Measurements from ENCODE around the gene AKT1. TPM values are rescaled to one million over a fixed set of nuclear protein-coding genes. Genes with fewer than 3 reads are reported as not detected.

Gene AKT1
- total and polyA plus RNA-seq, 2 of the 13 experiments (the other 11 are each of a cell fraction or from before 2014, with no cell fraction given) = 96.2 to 116 TPM

GRCh38 chr14:104801520-104802393 is 6.2 kb upstream of the AKT1 start (continued):
- TF ChIP-seq MEIS2 (CRISPR knock-in tag; IDR thresholded peaks at IDR 0.05) = no peak
- peak; percentile 14; the same call in 1 of the 2 replicates for TF ChIP-seq NFE2L1 (CRISPR knock-in tag; IDR thresholded peaks at IDR 0.05; ENCODE audit: borderline replicate concordance)
- no peak for TF ChIP-seq ZNF143 (CRISPR knock-in tag; IDR thresholded peaks at IDR 0.05)
- TF ChIP-seq ZNF646 (CRISPR knock-in tag; IDR thresholded peaks at IDR 0.05) = no peak
- TF ChIP-seq NR2F6 (IDR thresholded peaks at IDR 0.05) = peak; percentile 59
- peak; percentile 82 for TF ChIP-seq NR2F6 (CRISPR knock-in tag; IDR thresholded peaks at IDR 0.05)
- TF ChIP-seq POLR2AphosphoS2 (IDR thresholded peaks at IDR 0.05; ENCODE audit: low read depth, low read length) = no peak
- no peak for TF ChIP-seq ZNF740 (CRISPR knock-in tag; IDR thresholded peaks at IDR 0.05)
- TF ChIP-seq SNAI1 (CRISPR knock-in tag; IDR thresholded peaks at IDR 0.05; ENCODE audit: borderline replicate concordance) = no peak
- TF ChIP-seq NCOA1 (CRISPR knock-in tag; IDR thresholded peaks at IDR 0.05) = peak; percentile 8; the same call in 1 of the 2 replicates
- no peak for TF ChIP-seq MXD3 (CRISPR knock-in tag; IDR thresholded peaks at IDR 0.05)
- TF ChIP-seq ZNF772 (CRISPR knock-in tag; IDR thresholded peaks at IDR 0.05) = no peak
- 0 out of 2 replicates have a peak, but pooled peaks have one; percentile 12 for TF ChIP-seq THYN1 (CRISPR knock-in tag; IDR thresholded peaks at IDR 0.05; ENCODE audit: borderline replicate concordance, low read depth)
- 0 out of 2 replicates have a peak, but pooled peaks have one; percentile 12 for TF ChIP-seq ZNF816 (CRISPR knock-in tag; IDR thresholded peaks at IDR 0.05; ENCODE audit: borderline replicate concordance)
- TF ChIP-seq SOX6 (IDR thresholded peaks at IDR 0.05) = no peak
- peak; percentile 20; the same call in 1 of the 2 replicates for TF ChIP-seq SOX6 (CRISPR knock-in tag; IDR thresholded peaks at IDR 0.05)
- no peak for TF ChIP-seq FOXC1 (CRISPR knock-in tag; IDR thresholded peaks at IDR 0.05; ENCODE audit: borderline replicate concordance)
- TF ChIP-seq ATF6 (CRISPR knock-in tag; conservative IDR thresholded peaks at IDR 0.05) = no peak
